ENCODE results near the gene CCDC51.
"Not testable (repeated sequence)": the region's sequence is repeated elsewhere in the genome, so short reads cannot be mapped to it uniquely, and the experiment has no call there.

CCDC51 gene

DNA sequence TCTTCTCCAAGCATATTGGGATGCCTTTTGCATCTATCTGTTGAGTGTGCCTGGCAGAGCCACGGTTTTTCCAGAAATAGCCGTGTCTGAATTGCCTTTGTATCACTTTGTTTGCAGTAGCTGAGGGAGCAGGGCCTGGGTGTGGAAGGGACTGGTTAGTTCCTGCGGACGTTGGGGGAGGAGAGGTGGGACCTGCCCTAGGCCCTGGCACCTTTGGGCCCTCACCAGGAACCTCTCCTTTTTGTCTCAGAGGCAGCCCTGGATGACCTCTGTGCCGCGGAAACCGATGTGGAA lies 25.3 kb upstream of the CCDC51 start:
- DNase-seq (ENCODE audit: low read depth in 2 of 2) = no peak
- H3K4me3 ChIP-seq (replicated peaks in 1 of 2; ENCODE audit: low read depth in 2 of 2, low read length in 2 of 2) = no peak overlapping the region
- TF ChIP-seq, protein P1, sequence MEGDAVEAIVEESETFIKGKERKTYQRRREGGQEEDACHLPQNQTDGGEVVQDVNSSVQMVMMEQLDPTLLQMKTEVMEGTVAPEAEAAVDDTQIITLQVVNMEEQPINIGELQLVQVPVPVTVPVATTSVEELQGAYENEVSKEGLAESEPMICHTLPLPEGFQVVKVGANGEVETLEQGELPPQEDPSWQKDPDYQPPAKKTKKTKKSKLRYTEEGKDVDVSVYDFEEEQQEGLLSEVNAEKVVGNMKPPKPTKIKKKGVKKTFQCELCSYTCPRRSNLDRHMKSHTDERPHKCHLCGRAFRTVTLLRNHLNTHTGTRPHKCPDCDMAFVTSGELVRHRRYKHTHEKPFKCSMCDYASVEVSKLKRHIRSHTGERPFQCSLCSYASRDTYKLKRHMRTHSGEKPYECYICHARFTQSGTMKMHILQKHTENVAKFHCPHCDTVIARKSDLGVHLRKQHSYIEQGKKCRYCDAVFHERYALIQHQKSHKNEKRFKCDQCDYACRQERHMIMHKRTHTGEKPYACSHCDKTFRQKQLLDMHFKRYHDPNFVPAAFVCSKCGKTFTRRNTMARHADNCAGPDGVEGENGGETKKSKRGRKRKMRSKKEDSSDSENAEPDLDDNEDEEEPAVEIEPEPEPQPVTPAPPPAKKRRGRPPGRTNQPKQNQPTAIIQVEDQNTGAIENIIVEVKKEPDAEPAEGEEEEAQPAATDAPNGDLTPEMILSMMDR (IDR thresholded peaks at IDR 0.05; ENCODE audit: low read depth, low read length) = no peak

DNA sequence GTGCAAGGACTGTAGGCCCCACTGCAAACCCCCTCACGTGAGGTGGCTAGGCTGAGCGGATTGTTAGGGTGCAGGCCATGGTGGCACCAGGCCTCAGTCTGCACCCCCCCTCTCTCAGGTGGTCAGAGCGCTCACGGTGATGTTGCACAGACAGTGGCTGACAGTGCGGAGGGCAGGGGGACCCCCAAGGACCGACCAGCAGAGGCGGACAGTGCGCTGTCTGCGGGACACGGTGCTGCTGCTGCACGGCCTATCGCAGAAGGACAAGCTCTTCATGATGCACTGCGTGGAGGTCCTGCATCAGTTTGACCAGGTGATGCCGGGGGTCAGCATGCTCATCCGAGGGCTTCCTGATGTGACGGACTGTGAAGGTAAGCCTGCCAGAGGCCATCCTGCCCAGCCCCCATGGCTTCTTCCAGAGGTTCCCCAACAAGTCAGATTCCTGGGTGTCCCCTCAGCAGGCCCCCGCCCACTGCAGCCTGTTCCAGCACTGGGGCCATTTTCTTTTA lies 24.8 kb upstream of the CCDC51 start:
- no peak overlapping the region for H3K4me3 ChIP-seq (replicated peaks in 1 of 2; ENCODE audit: low read depth in 2 of 2, low read length in 2 of 2)
- DNase-seq (ENCODE audit: low read depth in 2 of 2) = no peak
- TF ChIP-seq, protein P1 (IDR thresholded peaks at IDR 0.05; ENCODE audit: low read depth, low read length) = no peak

DNA sequence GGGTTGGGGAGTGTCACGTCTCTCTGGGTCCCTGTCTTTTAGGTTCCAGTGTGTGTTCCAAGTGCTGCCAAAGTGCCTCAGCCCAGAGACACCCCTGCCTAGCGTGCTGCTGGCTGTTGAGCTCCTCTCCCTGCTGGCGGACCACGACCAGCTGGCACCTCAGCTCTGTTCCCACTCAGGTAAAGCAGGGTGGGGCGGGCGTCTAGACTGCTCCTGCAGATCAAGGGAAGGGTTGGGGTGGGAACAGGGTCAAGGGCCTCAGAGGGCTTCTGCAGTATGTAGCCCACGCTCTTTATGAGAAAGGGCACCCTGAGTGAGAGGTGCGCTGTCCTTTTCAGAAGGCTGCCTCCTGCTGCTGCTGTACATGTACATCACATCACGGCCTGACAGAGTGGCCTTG lies 23.8 kb upstream of the CCDC51 start:
- DNase-seq (ENCODE audit: low read depth in 2 of 2) = no peak
- H3K4me3 ChIP-seq (replicated peaks in 1 of 2; ENCODE audit: low read depth in 2 of 2, low read length in 2 of 2) = no peak overlapping the region
- TF ChIP-seq, protein P1 (IDR thresholded peaks at IDR 0.05; ENCODE audit: low read depth, low read length) = no peak

DNA sequence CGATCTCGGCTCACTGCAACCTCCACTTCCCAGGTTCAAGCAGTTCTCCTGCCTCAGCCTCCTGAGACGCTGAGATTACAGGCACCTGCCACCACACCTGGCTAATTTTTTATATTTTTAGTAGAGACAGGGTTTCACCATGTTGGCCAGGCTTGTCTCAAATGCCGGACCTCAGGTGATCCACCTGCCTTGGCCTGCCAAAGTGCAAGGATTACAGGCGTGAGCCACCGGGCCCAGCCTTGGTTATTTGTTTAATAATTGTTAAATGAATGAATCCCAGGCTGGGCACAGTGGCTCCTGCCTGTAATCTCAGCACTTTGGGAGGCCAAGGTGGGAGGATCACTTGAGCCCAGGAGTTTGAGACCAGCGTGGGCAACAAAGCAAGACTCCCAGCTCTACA lies 21.8 kb upstream of the CCDC51 start:
- not testable (repeated sequence) for DNase-seq (ENCODE audit: low read depth in 2 of 2); H3K4me3 ChIP-seq (replicated peaks in 1 of 2; ENCODE audit: low read depth in 2 of 2, low read length in 2 of 2)

DNA sequence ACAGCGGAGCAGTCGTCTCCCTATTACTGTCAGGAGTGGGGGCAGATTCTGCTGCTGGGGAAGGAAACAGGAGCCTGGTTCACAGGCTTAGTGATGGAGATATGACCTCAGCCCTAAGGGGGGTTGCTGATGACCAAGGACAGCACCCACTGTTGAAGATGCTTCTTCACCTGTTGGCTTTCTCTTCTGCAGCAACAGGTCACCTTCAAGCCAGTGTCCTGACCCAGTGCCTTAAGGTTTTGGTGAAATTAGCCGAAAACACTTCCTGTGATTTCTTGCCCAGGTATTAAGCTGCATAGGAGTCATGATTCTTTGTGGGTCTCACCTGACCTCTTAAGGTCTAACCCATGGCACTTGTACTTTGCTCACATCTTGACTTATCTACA lies 20.6 kb upstream of the CCDC51 start:
- H3K4me3 ChIP-seq (replicated peaks in 1 of 2; ENCODE audit: low read depth in 2 of 2, low read length in 2 of 2) = no peak overlapping the region
- TF ChIP-seq, protein P1 (IDR thresholded peaks at IDR 0.05; ENCODE audit: low read depth, low read length) = no peak
- no peak for DNase-seq (ENCODE audit: low read depth in 2 of 2)

DNA sequence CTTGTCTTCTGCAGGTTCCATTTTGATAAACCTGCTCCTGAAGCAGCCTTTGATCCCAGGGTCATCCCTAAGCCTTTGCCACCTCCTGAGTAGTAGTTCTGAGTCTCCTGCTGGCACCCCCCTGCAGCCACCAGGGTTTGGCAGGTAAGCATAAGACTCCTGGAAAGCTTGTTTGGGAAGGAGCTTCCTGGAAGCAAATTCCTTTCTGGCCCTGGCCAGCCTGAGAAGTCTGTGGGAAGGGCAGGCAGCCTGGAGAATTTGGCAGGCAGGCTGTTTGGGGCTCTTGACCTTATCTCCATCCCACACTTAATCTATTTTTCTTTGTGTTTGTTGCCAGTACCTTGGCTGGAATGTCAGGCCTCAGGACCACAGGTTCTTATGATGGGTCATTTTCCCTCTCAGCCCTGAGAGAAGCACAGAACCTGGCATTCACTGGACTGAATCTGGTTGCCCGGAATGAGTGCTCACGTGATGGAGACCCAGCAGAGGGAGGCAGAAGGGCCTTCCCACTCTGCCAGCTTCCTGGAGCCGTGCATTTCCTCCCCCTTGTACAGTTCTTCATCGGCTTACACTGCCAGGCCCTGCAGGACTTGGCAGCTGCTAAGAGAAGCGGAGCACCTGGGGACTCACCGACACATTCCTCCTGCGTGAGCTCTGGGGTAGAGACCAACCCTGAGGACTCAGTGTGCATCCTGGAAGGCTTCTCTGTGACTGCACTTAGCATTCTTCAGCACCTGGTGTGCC lies 20.0 kb upstream of the CCDC51 start:
- no peak for DNase-seq (ENCODE audit: low read depth in 2 of 2)
- TF ChIP-seq, protein P1 (IDR thresholded peaks at IDR 0.05; ENCODE audit: low read depth, low read length) = no peak
- H3K4me3 ChIP-seq (replicated peaks in 1 of 2; ENCODE audit: low read depth in 2 of 2, low read length in 2 of 2) = no peak overlapping the region

DNA sequence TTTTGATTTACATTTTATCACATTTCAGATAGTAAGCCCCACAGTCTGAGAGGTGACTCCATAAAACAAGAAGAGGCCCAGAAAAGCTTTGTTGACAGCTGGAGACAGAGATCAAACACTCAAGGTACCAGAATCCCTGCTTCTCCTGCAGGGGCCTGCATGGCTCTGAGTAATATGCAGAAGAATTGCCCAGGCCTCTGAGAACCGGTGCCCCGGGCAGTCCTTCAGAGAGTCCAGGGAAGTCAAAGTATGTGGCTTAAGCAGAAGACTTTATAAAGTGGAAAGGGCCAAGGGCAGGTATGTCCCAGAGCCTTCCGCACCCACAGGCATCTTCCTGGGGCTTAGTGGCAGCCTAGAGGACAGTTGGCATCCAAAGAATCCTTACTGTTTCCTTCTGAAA lies 19.4 kb upstream of the CCDC51 start:
- no peak for DNase-seq (ENCODE audit: low read depth in 2 of 2)
- TF ChIP-seq, protein P1 (IDR thresholded peaks at IDR 0.05; ENCODE audit: low read depth, low read length) = no peak
- H3K4me3 ChIP-seq (replicated peaks in 1 of 2; ENCODE audit: low read depth in 2 of 2, low read length in 2 of 2) = no peak overlapping the region
